NCI-H2029 treated with DMSO at 0.1 percent for 48 hours (cell line): ENCODE data around the gene SNED1.

Experiments used
- DNase-seq: peaks from one replicate; lab custom pipeline; 2025; lab: John Stamatoyannopoulos, UW

Gene SNED1

DNA sequence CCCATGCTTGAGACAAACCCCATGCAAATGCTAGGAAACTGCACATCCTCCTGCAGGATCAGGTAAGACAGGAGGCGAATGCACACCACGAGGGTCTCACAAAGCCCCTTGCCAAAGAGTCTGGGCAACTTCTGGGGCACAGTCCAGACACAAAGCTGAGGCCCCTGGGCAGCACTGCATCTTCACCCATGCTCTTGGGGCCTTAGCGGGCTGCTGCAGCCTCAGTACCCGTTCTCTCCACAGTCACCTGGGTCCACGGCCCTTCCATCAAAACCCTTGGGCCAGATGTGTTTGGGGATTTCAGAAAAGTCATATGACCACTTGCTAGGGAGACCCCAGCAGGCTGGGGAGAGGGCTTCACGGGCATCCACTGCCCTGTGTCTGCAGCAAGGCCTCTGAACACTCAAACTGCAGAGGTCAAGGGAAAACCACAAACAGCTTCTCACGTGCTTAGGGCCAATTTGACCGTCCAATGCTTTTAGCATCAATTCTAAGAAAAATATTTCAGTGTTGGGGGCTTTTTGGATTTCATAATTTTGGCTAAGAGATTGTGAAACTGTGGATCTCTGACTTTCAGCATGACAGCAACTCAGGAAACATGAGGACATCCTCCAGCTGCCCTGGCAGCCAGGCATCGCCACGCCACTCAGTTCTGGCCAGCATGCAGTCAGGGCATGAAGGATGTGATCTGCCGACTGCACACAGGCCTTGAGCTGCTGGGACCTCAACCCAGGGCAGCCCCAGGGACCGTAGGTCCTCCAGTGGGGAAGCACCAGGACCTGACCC is 130.9 kb downstream of the SNED1 start:
- DNase-seq = no peak

DNA sequence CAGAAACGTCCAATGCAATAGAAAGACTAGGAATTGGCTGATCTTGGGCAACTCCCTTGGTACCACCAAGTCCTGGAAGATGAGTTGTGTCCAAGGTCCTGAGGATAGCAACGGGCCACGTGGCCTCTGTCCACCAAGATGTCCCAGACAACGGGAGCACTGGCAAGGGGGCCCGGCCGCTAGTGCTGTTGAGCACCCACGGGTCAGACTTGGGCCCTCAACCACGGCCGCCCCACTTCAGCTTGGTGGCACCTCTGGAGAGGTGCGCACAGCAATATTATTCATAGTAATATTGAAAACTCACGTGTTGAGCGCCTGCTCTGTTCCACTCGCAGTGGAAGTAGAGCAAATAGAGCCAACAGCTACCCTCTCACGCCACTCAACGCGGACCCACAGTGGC is 131.9 kb downstream of the SNED1 start:
- no peak for DNase-seq

DNA sequence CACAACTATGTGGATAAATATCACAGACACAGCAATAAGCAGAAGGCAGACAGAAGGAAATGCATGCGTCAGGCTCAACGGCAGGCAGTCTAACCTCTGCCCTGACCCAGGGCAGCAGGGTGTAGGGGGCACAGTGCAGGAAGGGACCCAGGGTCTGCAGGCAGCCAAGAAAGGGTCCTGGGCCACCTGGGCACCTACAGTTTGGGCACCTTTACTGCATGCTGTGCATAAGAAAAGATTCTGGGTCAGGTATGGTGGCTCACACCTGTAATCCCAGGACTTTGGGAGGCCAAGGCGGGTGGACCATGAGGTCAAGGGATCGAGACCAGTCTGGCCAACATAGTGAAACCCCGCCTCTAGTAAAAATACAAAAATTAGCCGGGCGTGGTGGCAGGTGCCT is 133.1 kb downstream of the SNED1 start:
- no peak for DNase-seq

DNA sequence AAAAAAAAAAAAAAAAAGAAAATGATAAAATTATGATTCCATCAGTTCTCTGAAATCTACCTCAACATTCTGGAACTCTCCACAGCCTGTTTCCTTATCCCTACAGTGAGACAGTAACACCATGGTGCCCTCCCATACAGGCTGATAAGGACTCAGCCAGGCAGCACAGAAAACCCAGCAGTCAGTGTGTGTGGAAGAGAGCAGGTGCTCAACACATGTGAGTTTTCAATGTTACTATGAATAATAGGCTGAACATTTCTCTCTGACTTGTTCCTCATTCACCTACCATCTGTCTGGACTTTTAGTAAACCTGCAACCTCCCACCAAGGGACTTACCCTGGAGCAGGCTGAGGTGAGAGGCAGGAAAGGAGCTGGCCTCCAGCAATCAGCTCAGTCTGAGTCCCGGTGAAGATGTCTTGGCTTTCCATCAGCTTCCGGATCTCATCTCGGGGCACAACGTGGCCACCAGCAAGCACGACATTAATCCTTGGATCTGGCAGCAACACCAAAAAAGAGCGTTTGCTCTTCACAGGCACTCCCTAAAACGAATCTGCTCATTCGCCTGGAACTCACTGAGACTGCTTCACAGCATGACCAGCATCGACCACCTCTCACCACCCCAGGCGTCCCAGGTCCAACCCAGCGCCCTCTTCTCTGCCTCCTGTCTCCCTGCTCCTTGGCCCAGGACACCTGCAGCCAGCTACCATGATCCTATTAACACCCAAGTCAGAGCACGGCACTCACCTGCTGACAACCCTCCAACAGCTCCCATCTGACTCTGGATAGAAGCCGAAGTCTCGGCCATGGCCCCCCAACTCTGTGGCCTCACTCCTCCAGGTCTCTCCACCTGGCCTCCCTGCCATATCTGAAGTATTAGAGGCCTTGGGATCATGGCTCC is 134.4 kb downstream of the SNED1 start:
- DNase-seq = no peak

DNA sequence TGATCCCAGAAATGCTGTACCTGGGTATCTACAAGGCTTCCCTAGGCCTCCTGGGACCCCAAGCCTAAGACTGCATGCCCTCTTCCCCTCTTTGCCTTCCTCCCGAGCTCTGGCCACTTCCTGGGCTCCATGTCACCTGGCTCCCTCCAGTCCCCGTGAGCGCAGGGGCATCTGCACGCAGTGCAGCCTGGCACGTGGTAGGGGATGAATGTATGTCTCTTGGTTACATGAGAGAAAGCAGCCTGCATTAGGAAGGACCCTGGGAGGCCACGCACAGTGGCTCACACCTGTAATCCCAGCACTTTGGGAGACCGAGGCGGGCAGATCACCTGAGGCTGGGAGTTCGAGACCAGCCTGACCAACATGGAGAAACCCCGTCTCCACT is 135.0 kb downstream of the SNED1 start:
- no peak for DNase-seq

DNA sequence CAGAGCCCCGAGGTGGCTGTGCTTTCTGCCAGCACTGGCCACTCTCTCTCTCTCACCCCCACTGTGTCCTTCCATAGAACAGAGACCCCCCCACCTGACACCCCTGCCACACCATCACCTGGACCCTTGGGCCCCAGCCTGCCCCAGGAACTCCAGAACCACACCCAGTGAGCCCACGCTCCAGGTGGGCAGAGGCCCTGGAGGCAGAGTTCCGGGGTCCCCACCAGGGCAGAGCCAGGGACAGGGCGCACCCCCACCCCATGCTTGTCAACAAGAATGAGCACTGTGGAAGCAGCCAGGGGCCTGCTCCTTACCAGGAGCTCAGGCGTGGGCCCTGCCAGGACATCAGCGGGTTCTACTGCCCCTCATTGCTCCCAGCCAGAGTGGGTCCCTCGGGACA is 136.3 kb downstream of the SNED1 start:
- DNase-seq = no peak

DNA sequence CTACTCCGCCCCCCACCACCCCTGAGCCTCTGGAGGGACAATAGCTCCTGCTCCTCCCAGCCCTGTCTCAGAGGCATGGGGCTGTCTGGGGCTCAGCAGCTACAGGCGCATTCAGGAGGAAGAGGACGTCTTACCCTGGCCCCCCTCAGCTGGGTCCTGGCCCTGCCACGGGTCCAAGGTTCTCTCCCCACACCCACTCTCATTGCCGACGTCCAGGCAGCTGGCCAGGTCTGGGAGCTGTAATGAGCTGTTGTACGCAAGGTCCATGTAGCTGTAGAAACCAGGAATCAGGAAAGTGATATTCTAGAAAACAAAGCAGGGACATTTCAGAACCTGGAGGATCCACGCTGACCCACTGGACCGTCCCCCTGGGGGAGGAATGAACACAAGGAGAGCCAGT is 137.3 kb downstream of the SNED1 start:
- no peak for DNase-seq

DNA sequence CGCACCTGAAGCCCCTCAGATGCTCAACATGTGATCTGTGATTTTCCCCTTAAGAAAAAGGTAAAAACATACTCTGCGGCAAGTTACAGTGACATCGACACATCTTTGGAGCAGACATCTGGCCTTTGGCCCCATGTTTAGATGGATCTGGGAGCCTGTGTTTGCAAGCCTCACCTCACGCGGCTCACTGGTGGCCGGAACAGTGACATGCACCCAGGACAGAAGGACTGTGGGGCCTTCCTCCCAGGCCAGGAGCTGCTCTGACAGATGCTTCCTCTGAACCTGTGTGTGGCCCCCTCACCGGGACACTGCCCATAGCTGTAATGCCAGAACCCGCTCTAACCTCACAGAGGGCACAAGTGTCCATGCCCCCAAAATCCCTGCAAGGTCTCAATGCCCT is 137.8 kb downstream of the SNED1 start:
- DNase-seq = no peak

DNA sequence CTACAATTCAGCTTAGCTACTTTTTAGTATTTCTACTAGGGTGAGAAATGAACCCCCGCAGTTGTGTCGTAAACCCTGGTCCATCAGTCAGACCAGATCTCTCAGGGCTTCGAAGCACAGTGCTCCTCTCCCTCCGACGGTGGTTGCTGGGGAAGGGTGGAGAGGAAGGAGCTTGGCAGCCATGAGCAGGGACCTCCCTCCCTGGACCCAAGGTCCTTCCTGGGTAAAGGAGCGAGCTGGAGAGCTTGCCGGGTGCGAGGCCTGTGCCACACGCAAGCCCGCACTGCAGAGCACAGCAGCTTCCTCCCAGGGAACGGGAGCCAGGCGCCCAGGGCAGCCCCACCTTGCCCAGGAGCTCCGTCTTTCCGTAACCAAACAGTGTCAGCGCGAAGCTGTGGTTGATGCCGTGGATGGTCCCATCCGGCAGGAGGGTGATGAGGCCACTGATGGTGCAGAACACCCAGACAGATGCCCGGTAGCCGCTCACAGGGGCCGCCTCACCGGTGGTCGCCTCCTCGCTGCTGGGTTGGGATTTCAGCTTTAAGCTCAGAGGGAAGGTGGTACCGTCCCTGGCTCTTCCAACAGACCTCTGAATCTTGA is 138.3 kb downstream of the SNED1 start:
- DNase-seq = no peak

DNA sequence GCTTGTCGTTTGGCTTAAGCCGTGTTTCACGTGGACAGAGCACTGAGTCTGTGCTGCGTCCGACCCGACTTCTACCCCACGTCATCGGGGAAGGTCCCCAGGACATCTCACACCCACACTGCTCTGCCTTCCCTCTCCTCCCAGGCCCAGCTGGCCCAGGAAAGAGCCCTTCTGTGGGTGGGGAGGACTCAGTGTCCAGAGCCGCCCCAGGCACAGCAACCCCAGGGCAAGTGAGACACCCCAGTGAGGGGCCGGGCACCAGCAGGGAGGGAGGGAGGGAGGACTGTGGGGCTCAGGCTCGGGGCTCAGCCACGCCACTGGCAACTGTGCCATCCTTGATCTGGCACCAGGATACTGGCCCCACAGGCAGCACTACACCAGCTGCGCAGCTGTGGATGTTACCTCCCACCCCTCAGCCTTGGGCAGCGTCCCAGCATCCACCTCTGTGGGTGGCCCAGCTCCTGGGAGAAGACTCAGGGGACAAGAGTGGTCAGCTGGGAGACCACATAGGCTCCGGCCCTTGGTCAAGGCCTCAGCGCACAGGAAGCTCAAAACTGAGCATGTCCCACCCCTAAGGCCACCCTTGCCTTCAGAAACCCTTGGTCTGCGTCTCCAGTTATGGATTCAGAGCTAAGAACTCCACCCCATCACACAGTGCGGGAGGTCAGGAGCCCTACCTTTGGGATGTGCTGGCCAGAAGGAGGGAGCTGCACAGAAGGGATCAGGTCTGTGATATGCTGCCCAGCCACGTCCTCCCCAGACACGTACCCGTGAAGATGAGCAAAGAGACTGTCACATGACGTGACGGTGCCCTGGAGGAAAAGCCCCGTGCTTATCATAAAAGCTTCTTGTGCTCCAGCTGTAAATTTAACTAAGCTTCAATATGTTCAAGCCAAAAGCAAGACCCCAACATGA is 139.1 kb downstream of the SNED1 start:
- no peak for DNase-seq

DNA sequence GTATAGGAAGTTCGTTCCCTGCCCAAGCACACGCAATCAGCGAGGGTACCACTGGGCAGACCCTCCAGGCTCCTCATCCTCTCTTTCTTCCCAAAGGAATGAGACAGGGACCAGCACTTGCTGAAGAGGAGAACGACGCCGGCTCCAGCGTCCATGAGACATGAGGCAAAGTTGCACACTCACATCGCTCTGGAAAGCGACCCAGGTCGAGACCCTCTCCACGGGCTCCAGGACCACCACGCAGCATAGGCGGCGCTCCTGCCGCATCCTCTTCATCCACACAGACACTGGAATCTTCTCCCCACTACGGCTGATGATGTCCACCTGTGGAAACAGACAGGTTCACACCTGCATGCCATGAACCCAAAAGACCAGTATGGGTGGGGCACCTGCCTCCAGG is 140.1 kb downstream of the SNED1 start:
- DNase-seq = no peak

DNA sequence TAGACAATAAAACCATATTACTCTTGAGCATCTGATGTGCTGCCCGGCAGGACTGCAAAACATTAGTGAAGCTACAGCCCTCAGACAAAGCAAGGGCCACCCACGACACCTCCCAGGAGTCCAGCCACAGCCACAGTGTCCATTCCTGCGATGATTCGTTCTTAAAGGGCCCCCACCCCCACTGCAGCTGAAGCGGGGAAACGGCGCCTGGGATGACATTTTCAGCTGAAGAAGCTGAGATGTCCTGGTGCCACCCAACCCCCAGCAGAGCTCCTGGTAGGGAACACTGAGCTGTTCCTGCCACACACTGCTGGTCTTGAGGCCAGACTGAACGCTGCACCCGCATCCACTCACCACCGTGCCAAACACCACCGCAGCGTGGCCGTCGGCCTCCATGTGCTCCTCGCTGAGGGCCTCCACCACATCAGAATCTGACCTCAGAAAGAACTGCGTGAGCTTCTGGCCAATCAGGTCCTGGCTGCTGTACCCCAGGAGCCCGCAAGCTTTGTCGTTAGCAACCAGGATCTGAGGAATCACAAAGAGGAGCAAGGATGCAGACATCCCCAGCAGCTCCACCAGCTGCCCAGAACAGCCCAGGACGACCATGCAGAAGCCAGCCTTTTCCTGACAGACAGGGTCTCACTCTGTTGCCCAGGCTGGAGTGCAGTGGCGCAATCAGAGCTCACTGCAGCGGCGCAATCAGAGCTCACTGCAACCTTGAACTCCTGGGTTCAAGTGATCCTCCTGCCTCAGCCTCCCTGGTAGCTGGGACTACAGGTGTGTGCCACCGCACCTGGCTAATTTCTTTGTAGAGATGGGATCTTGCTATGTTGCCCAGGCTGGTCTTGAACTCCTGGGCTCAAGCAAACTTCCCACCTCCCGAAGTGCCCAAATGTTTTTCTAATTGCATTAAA is 141.4 kb downstream of the SNED1 start:
- no peak for DNase-seq

DNA sequence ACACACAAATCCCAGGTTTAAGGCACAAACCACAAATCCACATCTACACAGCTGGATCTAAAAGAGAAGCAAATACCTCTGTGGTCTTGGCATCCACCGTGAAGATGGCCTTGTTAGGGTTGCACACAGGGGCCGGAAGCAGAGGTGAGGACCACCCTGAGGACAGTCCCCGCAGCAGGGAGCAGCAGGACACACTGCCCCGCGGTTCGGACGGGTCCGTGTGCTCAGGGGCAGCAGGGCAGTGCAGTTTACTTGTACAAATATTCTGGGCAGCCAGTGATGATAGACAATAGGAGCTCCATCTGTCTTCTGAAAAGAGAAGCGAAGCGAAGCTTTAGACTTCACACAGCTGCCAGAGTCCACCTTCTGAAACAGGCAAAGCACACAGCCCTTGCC is 142.0 kb downstream of the SNED1 start:
- DNase-seq = no peak

DNA sequence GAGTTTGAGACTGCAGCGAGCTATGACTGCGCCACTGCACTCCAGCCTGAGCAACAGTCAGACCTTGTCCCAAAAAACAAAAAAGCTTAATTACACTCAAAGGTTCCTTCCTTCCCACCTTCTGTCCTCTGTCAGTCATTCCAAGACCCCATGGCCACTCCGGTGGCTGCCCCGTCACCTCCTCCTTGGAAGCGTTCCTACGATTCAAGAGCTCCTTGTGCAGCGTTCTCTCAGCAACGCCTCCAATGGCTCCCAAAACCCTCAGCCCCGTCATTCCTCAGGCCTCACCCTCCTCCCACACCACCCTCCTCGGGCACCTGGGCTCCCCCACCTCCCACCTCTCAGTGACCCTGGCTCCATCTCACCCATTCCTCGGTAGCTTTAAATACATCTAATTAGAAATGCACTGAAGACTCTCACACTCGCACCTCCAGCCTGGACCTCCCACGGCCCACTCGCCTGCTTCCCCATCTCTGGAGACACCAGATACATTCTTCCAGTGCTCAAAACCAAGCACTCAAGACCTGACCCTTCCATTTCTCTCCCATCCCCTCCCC is 142.9 kb downstream of the SNED1 start:
- DNase-seq = no peak

DNA sequence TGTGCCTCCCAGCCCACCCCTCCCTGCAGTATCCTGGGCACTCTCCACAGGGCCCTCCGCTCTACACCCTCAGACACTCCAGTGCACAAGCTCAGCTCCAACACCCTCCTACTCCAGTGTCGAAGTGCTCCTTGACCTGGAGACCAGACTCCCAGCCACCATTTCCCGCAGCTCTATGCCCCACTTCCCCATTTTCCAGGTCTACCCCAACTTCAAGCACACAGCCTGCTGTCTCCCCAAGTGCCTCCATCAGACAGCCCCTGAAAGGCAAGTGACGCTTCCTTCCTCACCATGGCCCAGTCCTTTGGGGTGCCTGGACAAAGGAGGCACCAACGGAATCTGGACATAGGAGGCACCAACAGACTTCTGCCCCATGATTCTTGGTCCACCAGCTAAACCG is 143.6 kb downstream of the SNED1 start:
- no peak for DNase-seq

DNA sequence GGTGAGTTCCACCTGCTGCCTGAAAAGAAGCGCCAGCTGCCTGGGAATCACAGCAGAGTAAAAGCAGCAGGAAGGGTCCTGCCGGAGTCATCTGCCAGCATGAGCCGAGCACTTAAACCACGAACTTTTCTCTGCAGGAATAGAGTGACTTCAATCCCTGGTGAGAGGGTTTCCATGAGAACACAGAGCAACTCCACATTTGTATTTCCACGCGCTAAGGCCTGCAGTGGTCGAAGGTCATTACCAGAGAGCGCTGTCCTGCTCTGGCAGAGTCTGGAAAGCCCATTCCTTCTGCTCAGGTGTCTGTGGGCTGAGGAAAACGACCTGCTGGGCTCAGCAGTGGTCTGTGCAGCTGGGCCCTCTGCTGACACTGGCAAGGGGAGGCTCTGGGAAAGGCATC is 144.2 kb downstream of the SNED1 start:
- DNase-seq = no peak
